ENCODE results near the gene MYADM. TPM values are rescaled to one million over a fixed set of nuclear protein-coding genes. Genes with fewer than 3 reads are reported as not detected.

MYADM gene
- total RNA-seq, 1 donor from 2014 or later: 30.3 TPM

- DNase-seq (ENCODE audit: low spot score): no peak
Measured at GRCh38 chr19:53912653-53913052, 45.0 kb downstream of the MYADM start.

GRCh38 chr19:53915000-53915399, 47.3 kb downstream of the MYADM start:
- DNase-seq (ENCODE audit: low spot score): no peak

- DNase-seq (ENCODE audit: low spot score): no peak
Measured at GRCh38 chr19:53916004-53916403, 48.3 kb downstream of the MYADM start.

GRCh38 chr19:53917356-53917755, 49.7 kb downstream of the MYADM start:
- no peak for DNase-seq (ENCODE audit: low spot score)

Other genes with a start within 250 kb of the MYADM start
- 4.6 TPM for gene DPRX, start 235.9 kb upstream of the MYADM start, total RNA-seq (ENCODE audit: insufficient read depth, low replicate concordance)
- 1.7 TPM for gene NLRP12, start 43.6 kb upstream of the MYADM start, total RNA-seq (ENCODE audit: insufficient read depth, low replicate concordance)
- not detected for gene PRKCG, start 14.3 kb downstream of the MYADM start, total RNA-seq (ENCODE audit: insufficient read depth, low replicate concordance)
- not detected for gene CACNG7, start 41.4 kb downstream of the MYADM start, total RNA-seq (ENCODE audit: insufficient read depth, low replicate concordance)
- gene CACNG8, start 95.1 kb downstream of the MYADM start, total RNA-seq (ENCODE audit: insufficient read depth, low replicate concordance): 0.24 TPM
- not detected for gene CACNG6, start 123.8 kb downstream of the MYADM start, total RNA-seq (ENCODE audit: insufficient read depth, low replicate concordance)
- not detected for gene VSTM1, start 196.0 kb downstream of the MYADM start, total RNA-seq (ENCODE audit: insufficient read depth, low replicate concordance)
- not detected for gene TARM1, start 213.5 kb downstream of the MYADM start, total RNA-seq (ENCODE audit: insufficient read depth, low replicate concordance)
- gene OSCAR, start 232.9 kb downstream of the MYADM start, total RNA-seq (ENCODE audit: insufficient read depth, low replicate concordance): 0.96 TPM
- 4.3 TPM for gene NDUFA3, start 235.0 kb downstream of the MYADM start, total RNA-seq (ENCODE audit: insufficient read depth, low replicate concordance)
- gene TFPT, start 247.8 kb downstream of the MYADM start, total RNA-seq (ENCODE audit: insufficient read depth, low replicate concordance): 18.8 TPM
- 21.2 TPM for gene PRPF31, start 247.9 kb downstream of the MYADM start, total RNA-seq (ENCODE audit: insufficient read depth, low replicate concordance)